B cell (primary cell): ENCODE results near the gene VPS25.
"Not testable (repeated sequence)": the region's sequence is repeated elsewhere in the genome, so short reads cannot be mapped to it uniquely, and the experiment has no call there.

Experiments
- EZH2 ChIP-seq: IDR thresholded peaks from 2 replicates; pipeline ENCODE4 v1.6.1; 2012; ENCODE audit warnings: borderline replicate concordance, low read depth, mild to moderate bottlenecking, moderate library complexity, low read length; ENCODE audit not compliant: insufficient read depth, poor library complexity, severe bottlenecking
- TF ChIP-seq, protein P1 (sequence below): fragments of 200-600 bp; IDR thresholded peaks from one replicate; pipeline ENCODE4 v1.8.0; 2022; ENCODE audit warnings: antibody characterized with exemption, mild to moderate bottlenecking

- TF ChIP-seq, protein P1, sequence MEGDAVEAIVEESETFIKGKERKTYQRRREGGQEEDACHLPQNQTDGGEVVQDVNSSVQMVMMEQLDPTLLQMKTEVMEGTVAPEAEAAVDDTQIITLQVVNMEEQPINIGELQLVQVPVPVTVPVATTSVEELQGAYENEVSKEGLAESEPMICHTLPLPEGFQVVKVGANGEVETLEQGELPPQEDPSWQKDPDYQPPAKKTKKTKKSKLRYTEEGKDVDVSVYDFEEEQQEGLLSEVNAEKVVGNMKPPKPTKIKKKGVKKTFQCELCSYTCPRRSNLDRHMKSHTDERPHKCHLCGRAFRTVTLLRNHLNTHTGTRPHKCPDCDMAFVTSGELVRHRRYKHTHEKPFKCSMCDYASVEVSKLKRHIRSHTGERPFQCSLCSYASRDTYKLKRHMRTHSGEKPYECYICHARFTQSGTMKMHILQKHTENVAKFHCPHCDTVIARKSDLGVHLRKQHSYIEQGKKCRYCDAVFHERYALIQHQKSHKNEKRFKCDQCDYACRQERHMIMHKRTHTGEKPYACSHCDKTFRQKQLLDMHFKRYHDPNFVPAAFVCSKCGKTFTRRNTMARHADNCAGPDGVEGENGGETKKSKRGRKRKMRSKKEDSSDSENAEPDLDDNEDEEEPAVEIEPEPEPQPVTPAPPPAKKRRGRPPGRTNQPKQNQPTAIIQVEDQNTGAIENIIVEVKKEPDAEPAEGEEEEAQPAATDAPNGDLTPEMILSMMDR, result not testable (repeated sequence)
- not testable (repeated sequence) for TF ChIP-seq EZH2
Measured at GRCh38 chr17:42742916-42743315, 30.3 kb upstream of the VPS25 start.
